GM21423 (cell line): Measurements from ENCODE around the gene SDK1.
"Not testable (repeated sequence)": the region's sequence is repeated elsewhere in the genome, so short reads cannot be mapped to it uniquely, and the experiment has no call there.

ENCODE experiments used
- ATAC-seq: cut with Tn5 transposase; IDR thresholded peaks from one replicate; pipeline ENCODE4 v1.9.1; 2021; ENCODE audit warnings: mild to moderate bottlenecking, moderate library complexity; ENCODE audit not compliant: unreplicated experiment

The SDK1 gene

DNA sequence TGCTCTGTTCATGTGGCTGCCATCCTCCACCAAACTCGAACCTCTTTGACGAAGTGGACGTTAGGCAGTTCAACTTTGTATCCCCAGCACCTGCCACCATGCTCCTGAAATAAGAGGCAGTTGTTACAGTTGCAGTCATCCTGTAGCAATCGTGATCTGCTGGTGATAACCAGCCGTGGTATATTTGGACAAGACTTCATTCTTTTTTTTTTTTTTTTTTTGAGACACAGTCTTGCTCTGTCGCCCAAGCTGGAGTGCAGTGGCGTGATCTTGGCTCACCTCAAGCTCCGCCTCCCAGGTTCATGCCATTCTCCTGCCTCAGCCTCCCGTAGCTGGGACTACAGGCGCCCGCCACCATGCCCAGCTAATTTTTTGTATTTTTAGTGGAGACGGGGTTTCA is 640.7 kb downstream of the SDK1 start:
- ATAC-seq: not testable (repeated sequence)

DNA sequence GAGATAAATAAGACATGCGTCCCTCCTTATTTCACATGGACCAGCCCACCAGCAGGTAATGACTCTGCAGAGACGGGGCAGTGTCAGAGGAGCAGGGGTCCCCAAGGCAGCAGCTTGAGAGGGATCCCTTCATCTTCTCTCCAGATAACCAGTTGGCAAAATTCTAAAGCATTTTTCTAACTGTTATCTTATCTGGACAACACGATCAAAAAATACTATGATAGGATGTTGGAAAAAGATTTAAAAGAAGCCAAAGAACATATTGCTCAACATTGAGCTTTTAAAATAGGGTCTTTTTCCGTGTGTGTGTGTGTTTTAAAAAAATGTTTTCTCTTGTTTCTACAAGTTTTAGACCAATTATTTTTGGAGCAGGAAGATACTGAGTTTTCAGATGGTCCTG is 641.2 kb downstream of the SDK1 start:
- ATAC-seq: no peak

DNA sequence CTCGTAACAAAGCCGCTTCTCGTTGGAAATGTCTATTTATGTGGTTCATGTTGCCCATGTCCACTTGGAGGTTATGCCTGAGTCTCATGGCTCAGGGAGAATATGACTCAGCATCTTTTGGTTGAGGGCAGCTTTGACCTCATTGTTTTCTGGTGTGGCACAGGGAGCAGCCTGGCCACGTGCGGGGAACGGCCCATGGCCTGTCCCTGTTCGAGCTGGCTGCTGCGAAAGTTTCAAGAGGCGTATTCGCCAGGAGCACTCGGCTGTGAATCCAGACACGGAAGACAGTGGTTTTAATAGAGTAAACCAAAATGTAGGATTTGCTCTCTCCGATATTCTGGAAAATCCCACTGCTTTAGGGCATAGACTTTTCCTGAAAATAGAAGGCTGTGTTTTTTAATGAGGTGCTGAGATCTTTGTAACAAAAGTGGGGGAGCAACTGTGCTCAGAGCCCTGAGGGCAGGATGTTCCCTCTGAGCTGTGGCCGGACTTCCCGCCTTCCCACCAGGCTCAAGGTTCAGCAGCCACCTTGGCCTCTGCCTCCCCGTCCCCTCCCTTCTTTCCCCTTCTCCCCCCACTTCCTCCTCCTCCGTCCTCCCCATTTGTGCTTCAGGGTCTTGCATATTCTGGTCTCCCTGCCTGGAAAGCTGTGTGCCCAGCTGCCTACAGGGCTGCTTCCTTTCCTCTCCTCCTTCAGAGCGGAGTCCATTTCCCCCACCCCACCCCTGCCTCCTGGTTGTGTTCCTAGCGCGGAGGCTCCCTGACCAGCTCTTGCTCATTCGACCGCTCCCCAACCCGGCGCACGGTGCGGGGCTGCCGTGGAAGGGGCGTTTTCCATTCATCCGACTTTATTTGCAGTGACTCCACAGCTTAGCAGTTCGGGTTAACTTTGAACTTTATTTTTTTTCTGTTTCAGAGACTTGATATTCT is 642.0 kb downstream of the SDK1 start:
- no peak for ATAC-seq

DNA sequence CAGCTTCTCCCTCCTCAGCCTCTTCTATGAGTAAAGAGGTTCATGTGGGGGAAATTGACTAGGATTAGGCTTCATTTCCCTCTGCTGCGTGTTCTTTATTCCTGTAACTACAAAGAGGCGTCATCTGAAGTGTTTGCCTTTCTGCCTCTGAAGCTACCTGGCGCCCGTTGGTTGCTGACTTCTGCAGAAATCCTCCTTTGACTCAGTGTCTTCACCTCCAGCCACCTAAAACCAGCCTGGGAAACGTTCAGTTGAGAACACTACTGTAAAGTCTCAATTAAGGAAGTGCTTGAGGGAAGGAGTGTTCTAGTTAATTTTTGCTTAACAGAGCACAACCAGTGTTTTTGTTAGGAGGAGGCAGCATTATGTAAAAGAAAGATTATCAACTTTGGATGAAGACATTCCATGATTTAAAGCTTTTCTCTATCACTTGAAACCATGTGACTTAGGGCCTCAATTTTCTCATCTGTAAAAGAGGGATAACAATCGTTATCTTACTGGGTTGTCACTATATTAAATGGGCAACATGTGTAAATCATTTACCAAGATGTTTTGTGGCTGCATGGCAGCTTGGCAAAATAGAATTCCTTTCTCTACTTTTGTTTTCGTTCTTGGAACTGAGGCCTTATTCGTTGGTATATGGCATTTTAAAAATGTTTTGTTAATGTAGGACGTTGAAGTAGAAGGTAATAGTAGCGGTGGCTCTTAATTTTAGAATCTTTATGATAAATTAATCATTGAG is 642.9 kb downstream of the SDK1 start:
- ATAC-seq: no peak

DNA sequence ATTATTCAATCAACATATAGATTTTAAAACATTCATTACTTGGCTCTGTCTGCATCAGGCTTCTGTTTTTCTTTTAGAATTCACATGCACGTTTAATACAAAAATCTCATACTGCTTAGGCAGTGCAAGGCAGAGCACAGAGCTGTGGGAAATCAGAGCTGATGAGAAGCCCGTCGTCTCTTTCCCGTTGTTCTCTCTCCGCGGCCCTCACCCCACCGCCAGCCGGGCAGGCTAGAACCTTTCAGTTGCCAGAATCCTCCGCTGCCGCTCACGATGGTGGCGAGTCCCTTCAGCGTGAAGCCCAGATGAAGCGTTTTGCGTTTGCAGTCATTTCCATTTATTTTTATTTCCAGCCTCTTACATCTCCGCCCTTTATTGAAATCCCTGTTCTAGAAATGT is 648.2 kb downstream of the SDK1 start:
- no peak for ATAC-seq

DNA sequence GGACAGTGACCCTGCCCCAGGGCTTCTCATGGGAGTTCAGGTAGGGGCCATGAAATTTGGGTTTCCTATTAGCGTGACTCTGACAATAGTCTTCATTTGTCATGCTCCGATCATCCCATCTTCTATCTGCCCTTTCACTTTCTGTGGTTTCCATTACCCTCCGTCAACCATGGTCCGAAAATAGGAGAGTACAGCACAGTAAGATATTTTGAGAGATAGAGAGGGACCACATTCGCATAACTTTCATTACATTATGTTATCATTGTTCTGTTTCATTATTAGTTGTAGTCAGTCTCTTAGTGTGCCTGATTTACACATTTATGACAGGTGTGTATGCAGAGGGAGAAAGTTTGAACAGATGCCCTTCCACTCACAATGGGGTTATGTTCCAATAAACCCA is 649.2 kb downstream of the SDK1 start:
- peak; percentile 63 for ATAC-seq

DNA sequence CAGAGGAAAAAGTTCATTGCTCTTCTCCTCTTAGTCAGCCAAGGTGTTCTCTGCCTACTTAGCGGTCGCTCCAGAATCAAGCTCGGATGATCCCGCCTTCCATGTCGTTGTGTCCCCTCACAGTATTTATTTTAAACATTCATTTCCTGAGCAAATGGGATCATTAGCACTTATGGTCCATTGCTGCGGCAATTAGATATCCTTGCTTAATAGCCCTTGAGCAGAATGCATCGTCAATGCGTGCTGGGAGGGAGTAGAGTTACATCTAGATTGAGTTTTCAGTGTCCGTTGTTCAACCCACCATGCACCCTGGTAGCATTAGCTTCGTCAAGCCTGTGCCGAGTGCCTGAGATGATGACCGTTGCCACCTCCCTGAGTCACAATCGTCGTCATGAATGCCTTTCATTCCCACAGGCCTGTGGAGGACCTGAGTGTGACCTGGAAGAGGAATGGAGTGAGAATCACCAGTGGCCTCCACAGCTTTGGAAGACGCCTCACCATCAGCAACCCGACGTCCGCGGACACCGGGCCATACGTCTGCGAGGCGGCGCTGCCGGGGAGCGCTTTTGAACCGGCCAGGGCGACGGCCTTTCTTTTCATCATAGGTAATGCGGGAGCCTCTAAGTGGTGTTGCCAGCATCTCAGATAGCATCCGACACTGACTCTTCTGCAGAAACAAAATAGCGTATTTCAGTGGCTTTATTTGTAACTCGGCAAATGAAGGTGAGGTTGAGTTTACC is 650.4 kb downstream of the SDK1 start:
- ATAC-seq: no peak

DNA sequence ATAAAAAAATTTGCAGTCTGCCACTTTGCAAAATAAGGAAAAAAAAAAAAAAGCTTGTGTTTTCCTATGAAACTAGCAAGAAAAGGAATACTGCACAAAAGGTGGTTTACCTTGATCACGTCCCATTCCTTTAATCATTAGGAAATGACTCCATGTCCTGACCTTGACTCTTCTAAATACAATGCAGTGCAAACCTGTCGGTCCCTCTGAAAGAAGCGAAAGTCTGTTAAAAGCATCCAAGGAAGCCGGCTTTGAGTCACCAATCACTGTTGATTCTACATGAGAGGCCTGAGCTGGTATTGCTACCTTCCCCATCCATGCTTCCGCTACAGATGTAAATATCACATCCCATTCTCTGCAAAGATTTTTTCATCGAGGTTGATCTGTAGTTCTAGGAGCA is 652.1 kb downstream of the SDK1 start:
- ATAC-seq: no peak

DNA sequence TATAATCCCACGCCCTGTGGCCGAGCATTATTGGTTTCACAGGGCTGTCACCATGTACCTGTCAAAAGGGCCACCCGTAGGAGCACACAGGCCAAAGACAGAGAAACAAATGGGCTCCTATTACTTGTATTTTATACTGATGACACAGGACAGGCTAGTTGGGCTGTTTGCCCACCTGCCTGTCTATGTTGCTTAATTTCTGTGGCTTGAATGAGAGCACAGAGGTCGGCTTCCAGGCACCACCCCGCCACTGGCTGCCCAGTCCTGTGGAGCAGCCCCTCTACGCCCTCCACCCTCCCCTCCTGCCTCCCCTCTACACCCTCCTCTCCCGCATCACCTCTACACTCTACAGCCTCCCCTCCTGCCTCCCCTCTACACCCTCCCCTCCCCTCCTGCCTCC is 652.9 kb downstream of the SDK1 start:
- no peak for ATAC-seq

DNA sequence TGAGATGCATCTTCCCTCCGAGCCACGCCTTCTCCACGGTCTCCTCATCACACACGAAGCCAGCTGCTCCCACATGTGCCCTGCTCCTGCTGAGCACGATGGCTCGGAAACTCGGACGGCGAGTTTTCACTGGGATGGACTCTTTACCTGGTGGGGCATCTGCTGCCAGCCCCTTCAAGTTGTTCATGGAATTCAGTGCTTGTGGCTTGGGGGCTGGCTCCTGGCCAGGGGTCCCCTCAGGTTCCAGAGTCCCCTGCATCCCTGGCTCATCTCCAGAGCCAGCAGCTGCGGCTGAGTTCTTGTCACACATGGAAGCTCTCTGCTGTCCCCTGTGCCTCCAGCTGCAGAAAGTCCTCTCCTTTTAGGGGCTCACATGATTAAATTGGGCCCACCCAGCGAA is 654.0 kb downstream of the SDK1 start:
- ATAC-seq: no peak

DNA sequence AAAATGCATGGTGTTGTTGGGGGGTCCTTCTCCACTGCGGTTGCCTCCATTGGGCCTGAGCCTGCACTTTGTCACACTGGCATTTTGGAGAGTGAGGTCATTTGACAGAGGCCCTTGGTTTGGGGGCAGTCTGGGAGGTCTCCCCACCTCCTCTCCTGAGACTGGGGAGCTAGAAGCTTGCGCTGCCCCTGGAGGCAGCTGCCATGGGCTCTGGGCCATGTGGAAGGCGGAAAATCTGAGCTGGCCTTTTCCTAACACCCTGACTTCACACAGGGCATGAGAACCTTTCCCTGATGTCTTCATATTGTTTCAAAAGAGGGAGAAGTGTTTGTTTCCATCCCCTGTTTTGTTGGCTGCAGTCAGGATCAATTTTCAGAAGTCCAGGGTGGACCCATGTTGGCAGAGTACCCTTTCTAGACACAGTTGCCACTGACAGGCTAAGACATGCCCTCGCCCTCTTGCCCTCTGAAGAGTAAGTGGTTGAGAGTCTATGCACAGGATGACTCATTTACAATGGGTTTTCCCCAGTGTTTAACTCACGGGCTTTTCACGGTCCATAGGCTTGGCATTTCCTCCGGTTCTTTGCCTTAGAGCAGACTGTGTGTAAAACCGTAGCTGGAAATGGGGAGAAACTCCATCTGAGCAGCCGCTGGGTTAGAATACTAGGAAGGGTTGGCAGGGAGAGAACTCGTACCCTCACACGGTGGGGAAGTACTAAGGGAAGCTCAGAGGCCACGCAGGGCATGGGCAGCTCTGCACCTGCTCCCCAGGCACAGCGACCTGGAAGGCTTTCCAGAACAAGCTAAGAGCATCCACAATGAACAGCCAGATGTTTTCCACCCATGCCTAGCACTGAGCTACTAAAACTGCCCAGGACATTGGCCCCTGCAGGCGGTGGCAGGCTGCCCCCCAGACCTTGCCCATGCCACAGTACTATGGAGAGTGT is 655.0 kb downstream of the SDK1 start:
- peak; percentile 74 for ATAC-seq

DNA sequence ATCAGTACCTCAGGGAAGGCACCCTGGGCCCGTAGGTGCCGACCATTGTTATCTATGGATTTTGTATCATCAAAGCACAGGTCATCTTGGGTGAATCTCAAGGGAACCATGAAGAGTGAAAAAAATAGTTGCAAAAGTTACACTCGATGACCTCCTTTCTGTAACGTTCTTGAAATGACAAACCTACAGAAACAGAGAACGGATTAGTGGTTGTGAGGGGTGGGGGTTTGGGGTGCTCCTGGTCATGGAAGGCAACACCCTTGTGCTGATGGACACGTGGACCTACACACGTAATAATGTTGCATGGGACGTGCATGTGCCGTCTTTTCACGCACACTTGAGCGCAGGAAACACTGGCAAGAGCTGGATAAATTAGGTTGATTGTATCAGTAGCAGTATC is 655.9 kb downstream of the SDK1 start:
- ATAC-seq: peak; percentile 48

DNA sequence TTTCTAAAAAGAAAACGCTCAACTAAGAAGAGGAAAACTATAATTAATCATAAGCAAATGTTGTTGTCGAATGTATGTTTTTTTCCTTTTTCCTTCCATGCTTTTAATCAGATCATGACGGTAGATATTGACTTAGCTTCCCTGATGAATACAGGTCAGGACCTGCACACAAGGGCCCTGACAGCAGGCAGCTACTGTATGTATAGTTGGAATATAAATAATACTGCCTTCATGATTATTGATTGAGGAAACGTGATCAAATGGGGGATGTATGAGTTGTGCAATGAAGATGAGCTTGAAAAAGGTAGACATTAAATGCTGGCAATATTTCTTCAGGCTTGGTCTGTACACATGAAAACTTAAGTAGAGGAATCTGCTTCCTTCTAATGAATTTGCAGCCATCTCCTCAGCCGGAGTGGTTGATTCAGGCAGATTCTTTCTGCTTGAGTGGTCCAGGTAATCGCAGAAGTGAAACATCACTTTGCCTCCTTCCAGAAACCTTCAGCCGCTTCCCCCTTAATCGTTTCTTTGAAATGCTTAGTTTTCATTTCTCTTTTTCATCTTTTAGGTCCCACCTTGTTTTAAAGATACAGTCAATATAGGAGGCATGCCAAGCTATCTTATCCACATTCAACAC is 656.5 kb downstream of the SDK1 start:
- peak; percentile 55 for ATAC-seq

DNA sequence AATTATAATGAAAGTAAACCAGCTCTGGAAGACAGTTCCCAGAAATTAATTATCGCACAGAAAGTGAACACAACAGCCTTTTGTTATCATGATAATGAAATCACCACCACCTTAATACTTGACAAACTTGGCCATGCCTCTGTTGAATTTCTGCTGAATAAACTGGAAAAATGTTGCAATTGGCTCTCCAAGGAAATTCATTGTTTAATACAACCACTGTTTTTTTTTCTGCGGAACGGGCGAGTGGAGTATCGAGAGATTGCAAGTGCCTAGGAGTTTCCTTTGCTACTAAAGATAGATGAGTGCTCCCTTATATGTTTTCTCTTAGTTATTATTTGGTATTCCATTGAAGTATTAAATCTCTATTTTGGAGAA is 657.0 kb downstream of the SDK1 start:
- ATAC-seq: no peak

DNA sequence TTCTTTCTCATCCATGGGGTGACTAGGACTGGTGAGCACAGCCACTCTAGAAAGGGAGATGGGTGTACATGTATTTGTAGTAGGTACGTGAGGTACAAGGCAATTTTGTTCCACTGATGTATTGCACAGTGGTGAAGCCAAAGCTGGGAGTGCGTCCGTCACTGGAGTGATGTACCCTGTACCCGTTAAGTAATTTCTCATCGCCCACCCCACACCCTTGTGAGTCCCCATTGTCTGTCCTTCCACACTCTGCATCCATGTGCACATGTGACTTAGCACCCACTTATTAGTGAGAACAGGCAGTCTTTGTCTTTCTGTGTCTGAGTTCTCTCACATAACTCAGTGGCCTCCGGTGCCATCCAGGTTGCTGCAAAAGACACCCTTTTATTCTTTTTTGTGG is 658.3 kb downstream of the SDK1 start:
- no peak for ATAC-seq

DNA sequence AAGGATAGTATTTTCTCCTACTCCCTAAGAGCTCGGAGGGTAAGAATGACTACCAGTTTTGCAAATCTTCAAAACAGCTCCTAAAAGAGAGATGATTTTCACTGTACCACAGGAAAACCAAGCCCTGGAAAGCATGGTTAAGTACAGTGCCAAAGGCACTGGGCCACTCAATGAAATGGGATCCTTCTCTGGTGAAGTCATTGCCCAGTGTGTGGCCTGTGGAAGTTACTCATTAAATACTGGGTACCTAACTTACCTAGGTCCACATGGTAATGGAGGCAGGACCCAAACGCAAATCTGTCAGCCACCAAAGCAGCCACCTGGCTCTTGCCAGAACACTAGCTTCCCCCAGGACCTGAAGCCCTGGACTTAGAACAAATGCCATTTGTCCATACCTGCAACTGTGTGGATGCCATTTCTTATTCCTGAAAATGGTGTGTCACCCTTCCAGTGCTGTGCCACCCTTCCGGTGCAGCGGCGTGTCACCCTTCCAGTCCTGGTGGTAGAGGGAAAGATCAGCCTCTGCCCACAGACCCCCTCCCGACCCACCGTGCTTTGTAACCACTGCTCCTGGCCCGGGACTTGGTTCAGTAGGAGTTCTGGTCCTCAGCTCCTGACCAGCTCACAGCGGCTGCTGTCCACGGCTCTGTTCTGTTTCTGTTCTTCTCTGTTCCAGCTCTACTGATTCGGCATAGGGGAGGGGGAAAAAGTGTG is 659.2 kb downstream of the SDK1 start:
- ATAC-seq: no peak

DNA sequence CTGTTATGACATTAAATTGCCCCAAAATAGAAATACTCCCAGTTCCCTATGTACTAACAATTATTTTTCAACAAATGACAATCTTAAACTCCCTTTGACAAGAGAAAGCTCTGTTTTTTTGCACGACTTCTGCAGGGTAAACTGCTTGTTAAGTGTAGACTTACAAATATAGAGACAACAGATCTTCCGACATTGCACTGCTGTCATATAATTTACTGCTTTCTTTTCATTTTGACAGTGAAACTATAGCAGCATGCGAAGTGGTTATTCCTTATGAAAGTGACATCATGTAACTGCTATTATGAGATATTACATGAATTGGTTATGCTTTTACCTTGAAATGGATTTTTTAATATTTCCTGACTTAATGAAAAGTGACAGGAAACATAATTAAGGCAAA is 659.9 kb downstream of the SDK1 start:
- ATAC-seq: no peak

DNA sequence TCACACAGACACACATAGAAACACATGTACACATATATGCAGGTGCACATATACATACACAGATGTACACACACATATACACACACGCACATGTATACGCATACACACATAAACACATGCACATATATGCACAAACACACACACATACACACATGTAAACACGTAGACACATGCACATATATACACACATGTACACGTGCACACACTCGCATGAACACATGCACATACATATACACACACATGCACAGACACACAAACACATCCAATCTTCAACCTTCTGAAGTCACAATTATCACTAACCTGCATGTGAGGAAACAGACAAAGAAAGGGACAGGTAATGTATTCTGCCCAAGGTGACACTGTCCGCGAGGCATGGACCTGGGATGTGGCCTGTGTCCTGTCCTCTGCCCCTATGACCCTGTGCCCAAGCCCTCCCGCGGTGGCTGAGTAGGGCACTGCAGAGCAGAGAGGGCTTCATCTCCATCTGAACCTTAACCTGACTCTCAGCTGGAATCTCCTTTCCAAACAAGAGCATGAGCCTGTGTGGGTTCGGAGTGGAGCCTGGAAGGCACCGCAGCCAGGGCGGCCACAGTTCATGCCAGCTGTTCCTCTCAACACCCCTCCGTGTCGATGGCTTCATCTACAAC is 660.9 kb downstream of the SDK1 start:
- no peak for ATAC-seq

DNA sequence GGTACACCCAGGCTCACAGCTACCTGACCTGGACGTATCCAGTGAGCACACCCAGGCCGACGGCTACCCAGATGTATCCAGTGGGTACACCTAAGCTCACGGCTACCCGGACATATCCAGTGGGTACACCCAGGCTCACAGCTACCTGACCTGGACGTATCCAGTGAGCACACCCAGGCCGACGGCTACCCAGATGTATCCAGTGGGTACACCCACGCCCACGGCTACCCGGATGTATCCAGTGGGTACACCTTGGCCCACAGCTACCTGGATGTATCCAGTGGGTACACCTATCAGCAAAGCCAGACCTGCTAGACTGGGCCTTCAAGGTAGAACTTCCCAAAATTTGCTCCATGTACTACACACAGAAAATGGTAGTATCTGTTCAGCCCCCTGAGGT is 662.7 kb downstream of the SDK1 start:
- ATAC-seq: not testable (repeated sequence)
